HG03460 (cell line): Measurements from ENCODE around the gene IRF4.

Source experiments
- ATAC-seq: cut with Tn5 transposase; IDR thresholded peaks from one replicate; pipeline ENCODE4 v1.9.1; 2021; ENCODE audit not compliant: unreplicated experiment

IRF4 gene

DNA sequence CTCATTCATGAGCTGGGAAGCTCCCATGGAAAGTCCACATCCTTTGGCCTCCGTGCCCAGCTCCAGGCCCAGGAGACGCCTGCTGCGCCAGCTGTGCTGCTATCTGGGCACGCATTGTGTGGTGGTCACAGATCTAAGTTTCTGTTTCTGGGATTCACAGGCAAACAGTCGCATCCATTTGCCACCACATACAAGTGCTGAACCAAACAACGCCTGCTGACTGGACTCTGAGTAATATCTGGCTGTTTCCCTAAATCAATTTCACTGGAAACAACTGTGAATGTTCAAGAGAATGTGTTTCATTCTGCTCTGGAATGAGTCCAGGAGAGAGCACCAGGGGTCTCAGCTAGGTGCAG is 45.5 kb downstream of the IRF4 start:
- no peak for ATAC-seq

DNA sequence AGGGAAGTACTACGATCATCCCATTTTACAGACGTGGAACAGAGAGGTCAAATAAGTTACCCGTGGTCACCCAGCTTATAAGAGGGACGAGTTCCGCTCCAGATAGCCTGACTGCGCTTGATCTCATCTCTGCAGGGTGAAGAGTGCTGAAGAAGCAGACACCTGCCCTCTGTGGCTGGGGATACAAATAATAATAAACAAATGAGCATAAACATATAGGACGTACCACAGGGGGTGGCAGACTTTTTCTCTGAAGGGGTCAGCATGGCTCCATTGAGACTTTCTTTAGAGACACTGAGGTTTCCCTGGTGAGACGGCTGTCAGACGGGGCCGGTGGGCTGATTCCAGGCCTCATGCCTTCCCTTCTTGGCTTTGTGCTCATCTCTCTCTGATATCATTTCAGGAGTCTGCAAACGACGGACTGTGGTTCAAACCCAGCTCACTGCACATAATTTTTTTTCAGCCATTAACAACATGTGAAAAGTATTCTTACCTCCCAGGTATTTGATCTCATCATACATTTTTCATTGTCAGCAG is 47.1 kb downstream of the IRF4 start:
- ATAC-seq = no peak

DNA sequence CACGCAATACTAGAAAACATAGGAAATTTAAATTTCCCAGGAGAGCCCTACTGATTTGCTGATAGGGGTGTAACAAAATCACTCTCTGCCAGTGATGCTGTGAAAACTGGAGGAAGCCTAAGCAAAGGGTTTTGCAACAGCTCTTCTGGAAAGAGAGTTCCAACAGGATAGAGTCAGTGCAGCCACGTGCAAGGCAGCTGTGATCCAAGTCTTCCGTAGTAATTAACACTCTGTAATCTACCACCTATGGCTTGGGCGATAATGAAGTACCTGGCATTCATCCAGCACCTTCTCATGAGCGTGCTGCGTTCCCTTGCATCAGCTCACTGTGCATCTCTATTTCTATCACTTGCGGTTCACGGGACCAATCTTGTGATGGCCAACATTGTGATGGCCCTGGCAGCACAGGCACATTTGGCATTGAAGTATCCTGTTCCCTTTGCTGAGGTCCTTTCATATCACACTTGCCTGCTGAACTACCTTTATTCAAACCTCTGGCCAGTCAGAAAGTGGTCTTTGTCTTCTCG is 48.2 kb downstream of the IRF4 start:
- no peak for ATAC-seq

DNA sequence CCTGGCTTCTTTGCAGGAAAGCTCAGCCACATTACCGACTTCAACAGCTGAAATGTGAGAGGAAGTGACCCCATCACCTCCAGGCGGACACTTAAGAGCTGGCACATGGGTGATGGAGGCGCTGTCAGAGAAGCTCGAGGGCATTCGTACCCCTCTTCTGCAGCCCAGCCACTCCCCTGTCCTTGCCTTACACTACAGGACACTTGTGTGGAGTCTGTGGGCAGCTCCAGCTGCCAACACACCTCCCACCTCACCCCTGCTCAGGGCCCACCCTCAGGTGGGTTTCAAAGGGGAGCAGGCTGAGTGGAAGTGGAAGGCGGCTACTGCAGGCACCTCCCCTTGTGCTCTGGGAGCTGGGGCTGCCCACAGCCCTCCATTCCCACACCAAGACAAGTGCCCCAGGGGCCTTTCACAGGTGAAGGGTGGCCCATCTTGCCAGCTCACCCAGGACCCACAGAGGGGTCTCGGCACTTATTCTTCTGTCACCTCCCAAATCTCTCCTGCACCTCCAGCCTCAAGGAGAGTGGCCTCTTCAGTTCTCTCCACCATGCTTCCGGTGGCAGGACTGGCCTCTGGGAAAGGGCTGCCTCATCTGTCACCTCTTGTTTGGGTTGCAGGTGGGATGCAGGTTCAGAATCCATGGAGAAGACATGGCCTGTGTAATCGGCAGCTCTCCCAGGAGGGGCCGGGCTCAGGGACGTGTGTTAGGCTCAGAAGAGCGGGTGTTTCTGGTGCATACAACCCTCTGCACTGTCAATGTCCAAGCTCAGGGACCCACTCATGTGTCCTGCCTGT is 49.8 kb downstream of the IRF4 start:
- no peak for ATAC-seq

GRCh38 chr6:443621-444159 is 52.1 kb downstream of the IRF4 start:
- ATAC-seq = no peak

DNA sequence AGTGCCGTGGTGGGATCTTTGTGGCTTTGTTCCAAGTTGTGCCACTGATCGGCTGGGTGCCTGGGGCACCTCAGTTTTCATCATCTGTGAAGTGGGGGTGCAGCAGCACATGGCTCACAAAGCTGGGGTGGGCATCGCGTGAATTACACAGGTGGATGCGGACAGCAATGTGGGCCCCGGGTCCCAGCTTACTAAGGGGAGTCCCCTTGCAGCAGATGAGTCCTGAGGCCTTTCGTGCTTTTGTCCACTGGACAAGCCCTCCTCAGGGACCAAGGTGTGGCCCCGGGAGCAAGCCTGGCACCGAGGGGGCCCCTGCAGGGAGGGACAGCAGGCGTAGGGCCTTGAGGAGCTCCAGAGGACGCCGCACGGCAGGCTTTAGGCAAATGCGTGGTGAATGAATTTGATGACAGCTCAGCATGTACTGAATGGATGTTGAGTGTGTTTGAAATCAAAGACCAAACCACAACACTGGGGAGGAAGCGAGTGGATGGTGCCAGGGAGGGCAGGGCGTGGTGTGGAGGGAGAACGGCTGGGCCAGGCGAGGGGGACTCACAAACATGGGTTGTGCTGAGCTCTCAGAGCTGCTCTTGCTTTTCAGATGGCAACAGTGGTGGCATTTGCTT is 53.2 kb downstream of the IRF4 start:
- no peak for ATAC-seq

- no peak for ATAC-seq
Observed at GRCh38 chr6:445571-446417, 54.2 kb downstream of the IRF4 start.

GRCh38 chr6:446418-447366 is 55.1 kb downstream of the IRF4 start:
- no peak for ATAC-seq

GRCh38 chr6:447381-448165 is 56.0 kb downstream of the IRF4 start:
- no peak for ATAC-seq

- no peak for ATAC-seq
Observed at GRCh38 chr6:448296-449056, 56.9 kb downstream of the IRF4 start.

GRCh38 chr6:449057-449430 is 57.5 kb downstream of the IRF4 start:
- ATAC-seq = no peak

- no peak for ATAC-seq
Observed at GRCh38 chr6:449486-450419, 58.2 kb downstream of the IRF4 start.

DNA sequence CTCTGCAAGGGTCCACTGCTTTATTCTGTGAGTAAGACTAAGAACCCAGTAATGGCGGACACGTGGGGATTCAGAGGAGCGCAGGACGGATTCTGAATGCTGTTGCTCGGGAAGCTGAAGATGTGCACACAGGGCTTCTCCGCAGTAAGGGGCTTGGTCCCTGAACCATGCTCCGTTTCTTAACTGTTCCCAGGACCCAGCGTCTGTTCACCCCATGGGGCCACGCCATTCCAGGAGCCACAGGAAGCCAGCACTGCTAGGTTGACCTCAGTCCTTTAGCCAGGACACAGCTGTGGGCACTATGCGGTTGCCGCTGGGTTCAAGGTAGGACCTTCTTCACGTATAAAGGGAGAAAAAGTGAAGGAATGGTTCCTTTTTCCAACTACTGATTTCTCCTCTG is 59.8 kb downstream of the IRF4 start:
- no peak for ATAC-seq

DNA sequence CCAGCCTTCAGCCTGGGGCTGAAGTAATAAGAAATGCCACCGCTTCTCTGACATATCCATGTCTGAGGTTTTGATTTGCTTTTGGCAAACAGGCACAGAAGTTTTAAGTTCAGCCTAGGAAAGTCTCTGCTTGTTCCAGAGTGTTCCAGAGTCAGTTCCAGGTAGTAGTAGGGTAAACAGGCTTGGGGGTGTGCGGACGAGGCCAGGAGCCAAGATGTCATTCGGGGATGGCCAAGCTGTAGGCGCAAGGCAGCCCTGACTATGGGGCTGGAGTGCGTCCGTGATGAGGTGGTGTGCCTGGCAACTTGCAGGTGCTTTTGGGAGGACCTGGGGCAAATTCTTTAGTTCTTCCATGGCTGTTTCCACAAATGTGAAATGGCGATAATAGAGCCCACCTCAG is 60.3 kb downstream of the IRF4 start:
- ATAC-seq = no peak

DNA sequence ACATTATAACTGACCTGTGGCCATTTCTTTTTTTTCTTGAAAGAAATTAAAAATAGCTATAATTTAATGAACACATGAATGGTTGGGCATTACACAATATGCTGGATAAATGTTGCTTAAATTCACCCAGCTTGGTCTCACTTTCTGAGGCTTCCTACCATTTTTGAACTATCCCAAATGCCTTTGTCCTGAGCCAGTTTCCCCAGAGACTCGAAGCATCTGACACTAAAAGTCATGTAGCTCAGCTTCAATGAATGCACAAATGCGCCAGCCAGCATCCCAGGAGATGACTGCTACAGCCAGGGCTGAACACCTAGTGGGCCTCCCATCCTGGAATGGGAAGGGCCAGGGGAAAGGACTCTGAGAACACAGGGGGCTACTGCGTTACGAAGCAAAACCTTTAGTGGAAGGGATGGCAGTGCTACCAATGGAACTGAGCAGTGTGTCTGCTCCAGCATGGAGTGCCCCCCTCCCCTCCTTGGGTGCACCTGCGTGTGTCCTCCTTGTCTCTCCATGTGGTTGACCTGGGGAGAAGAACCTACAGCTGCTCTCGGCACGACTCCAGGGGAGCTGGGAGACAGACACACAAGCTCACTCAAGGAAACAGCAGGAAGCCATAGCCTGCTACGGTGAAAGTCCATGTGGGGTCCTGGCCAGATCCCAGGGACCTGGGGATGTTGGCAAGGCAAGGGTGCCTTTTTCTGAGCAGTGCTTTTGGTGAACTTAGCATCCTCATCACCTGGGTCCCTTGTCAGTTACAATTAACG is 60.9 kb downstream of the IRF4 start:
- ATAC-seq = no peak

GRCh38 chr6:453152-453551 is 61.6 kb downstream of the IRF4 start:
- no peak for ATAC-seq
